Measurements from ENCODE around the gene GPR26. TPM values are rescaled to one million over a fixed set of nuclear protein-coding genes. Genes with fewer than 3 reads are reported as not detected.

The GPR26 gene
- total RNA-seq, 2 experiments from 2014 or later: not detected

GRCh38 chr10:123742751-123743440, 76.7 kb downstream of the GPR26 start:
- H3K27me3 ChIP-seq (ENCODE audit: control insufficient read depth in 1 of 2, insufficient read depth in 2 of 2, low read length in 2 of 2): peaks cover 0 to 3% of the 10 kb centered on the region in 2 experiments
- no peak overlapping the region for H3K4me3 Mint-ChIP-seq
- no peaks in the 10 kb centered on the region for H3K36me3 ChIP-seq (ENCODE audit: insufficient read depth, low read length)
- DNase-seq: no peak
- H3K27ac ChIP-seq (ENCODE audit: low read depth in 1 of 2, low read length in 2 of 2): no peak overlapping the region
- ATAC-seq (ENCODE audit: poor library complexity): no peak
- no peak overlapping the region for H3K4me3 ChIP-seq (ENCODE audit: low read length)
- CTCF ChIA-PET: no interaction called here
- no peaks in the 10 kb centered on the region for H3K9me3 ChIP-seq (ENCODE audit: control insufficient read depth in 1 of 2, insufficient read depth in 1 of 2, low read length in 2 of 2)
- H3K36me3 Mint-ChIP-seq (ENCODE audit: low read depth): no peaks in the 10 kb centered on the region
- intact Hi-C loops (cut with DNase I, micrococcal nuclease): no loop called here
- no peaks in the 10 kb centered on the region for H3K4me1 Mint-ChIP-seq (ENCODE audit: low read depth)
- POLR2A ChIA-PET: no interaction called here
- H3K9me3 Mint-ChIP-seq: no peaks in the 10 kb centered on the region
- H3K27me3 Mint-ChIP-seq: peaks cover 11% of the 10 kb centered on the region
- no peaks in the 10 kb centered on the region for H3K4me1 ChIP-seq (ENCODE audit: insufficient read depth, low read length)
- TF ChIP-seq CTCF (IDR thresholded peaks at IDR 0.05): no peak
- H3K27ac Mint-ChIP-seq: no peak overlapping the region

- Mint-ChIP-seq H3K4me1 (ENCODE audit: low read depth) (no peaks in the 10 kb centered on the region), H3K27ac (no peak overlapping the region), H3K4me3 (no peak overlapping the region), H3K36me3 (ENCODE audit: low read depth) (no peaks in the 10 kb centered on the region), H3K27me3 (peaks cover 11% of the 10 kb centered on the region), H3K9me3 (no peaks in the 10 kb centered on the region)
- Histone ChIP-seq H3K27ac (ENCODE audit: low read depth in 1 of 2, low read length in 2 of 2) (no peak overlapping the region), H3K4me1 (ENCODE audit: insufficient read depth, low read length) (no peaks in the 10 kb centered on the region), H3K27me3 (ENCODE audit: control insufficient read depth in 1 of 2, insufficient read depth in 2 of 2, low read length in 2 of 2) (peaks cover 0 to 3% of the 10 kb centered on the region in 2 experiments), H3K9me3 (ENCODE audit: control insufficient read depth in 1 of 2, insufficient read depth in 1 of 2, low read length in 2 of 2) (no peaks in the 10 kb centered on the region), H3K4me3 (ENCODE audit: low read length) (no peak overlapping the region), H3K36me3 (ENCODE audit: insufficient read depth, low read length) (no peaks in the 10 kb centered on the region)
- ChIA-PET CTCF (no interaction called here), POLR2A (no interaction called here)
- no peak for DNase-seq
- no peak for TF ChIP-seq CTCF (IDR thresholded peaks at IDR 0.05)
- ATAC-seq (ENCODE audit: poor library complexity): no peak
- intact Hi-C loops (cut with DNase I, micrococcal nuclease): no loop called here
These were observed 77.5 kb downstream of the GPR26 start for GRCh38 chr10:123743441-123744223.

GRCh38 chr10:123744224-123744536, 78.0 kb downstream of the GPR26 start:
- intact Hi-C loops (cut with DNase I, micrococcal nuclease): no loop called here
- CTCF ChIA-PET: no interaction called here
- no peak overlapping the region for H3K4me3 Mint-ChIP-seq
- no peak overlapping the region for H3K27ac Mint-ChIP-seq
- no peak for TF ChIP-seq CTCF (IDR thresholded peaks at IDR 0.05)
- Histone ChIP-seq H3K27me3 (ENCODE audit: control insufficient read depth in 1 of 2, insufficient read depth in 2 of 2, low read length in 2 of 2) (peaks cover 0 to 3% of the 10 kb centered on the region in 2 experiments), H3K36me3 (ENCODE audit: insufficient read depth, low read length) (no peaks in the 10 kb centered on the region), H3K27ac (ENCODE audit: low read depth in 1 of 2, low read length in 2 of 2) (no peak overlapping the region), H3K4me3 (ENCODE audit: low read length) (no peak overlapping the region), H3K4me1 (ENCODE audit: insufficient read depth, low read length) (no peaks in the 10 kb centered on the region), H3K9me3 (ENCODE audit: control insufficient read depth in 1 of 2, insufficient read depth in 1 of 2, low read length in 2 of 2) (no peaks in the 10 kb centered on the region)
- H3K9me3 Mint-ChIP-seq: no peaks in the 10 kb centered on the region
- ATAC-seq (ENCODE audit: poor library complexity): no peak
- no peaks in the 10 kb centered on the region for H3K36me3 Mint-ChIP-seq (ENCODE audit: low read depth)
- H3K4me1 Mint-ChIP-seq (ENCODE audit: low read depth): no peaks in the 10 kb centered on the region
- POLR2A ChIA-PET: no interaction called here
- no peak for DNase-seq
- peaks cover 11% of the 10 kb centered on the region for H3K27me3 Mint-ChIP-seq

Other genes starting within 250 kb of the GPR26 start
- gene CPXM2, start 225.5 kb downstream of the GPR26 start, total RNA-seq: not detected